Measurements from ENCODE around the gene CIITA. TPM values are rescaled to one million over a fixed set of nuclear protein-coding genes. Genes with fewer than 3 reads are reported as not detected.

The CIITA gene
- total RNA-seq, 1 experiment from 2014 or later: not detected

- Histone ChIP-seq H3K18ac (ENCODE audit: insufficient read length, low read depth, low read length) (no peak overlapping the region), H3K23ac (ENCODE audit: insufficient read length, low read depth, low read length) (no peak overlapping the region), H3K79me1 (ENCODE audit: insufficient read depth, low read depth, low read length, poor library complexity, severe bottlenecking) (peaks cover 3% of the 10 kb centered on the region), H3K27me3 (ENCODE audit: insufficient read depth, low read length) (no peaks in the 10 kb centered on the region), H3K4me2 (ENCODE audit: insufficient read depth, insufficient read length, low read length) (no peak overlapping the region), H4K20me1 (ENCODE audit: control insufficient read depth, insufficient read depth, insufficient read length) (no peaks in the 10 kb centered on the region), H3K9ac (ENCODE audit: extremely low read depth, insufficient read length, low read length) (no peak overlapping the region), H3K9me3 (ENCODE audit: control insufficient read depth, low read depth, low read length) (no peaks in the 10 kb centered on the region), H3K23me2 (ENCODE audit: insufficient read length, low read depth, low read length, poor library complexity, severe bottlenecking) (no peaks in the 10 kb centered on the region), H2BK15ac (ENCODE audit: low read depth, low read length) (no peak overlapping the region), H3T11ph (ENCODE audit: low read length) (no peak overlapping the region), H3K56ac (ENCODE audit: insufficient read length, low read depth, low read length) (no peak overlapping the region), H3K4ac (ENCODE audit: low read depth, low read length) (no peak overlapping the region), H2BK20ac (ENCODE audit: low read depth, low read length, poor library complexity, severe bottlenecking) (no peak overlapping the region), H3K14ac (ENCODE audit: insufficient read depth, low read length) (no peak overlapping the region), H2BK5ac (ENCODE audit: insufficient read length, low read length) (no peak overlapping the region), H2AFZ (ENCODE audit: low read length) (no peak overlapping the region), H4K5ac (ENCODE audit: insufficient read length, low read depth, low read length) (no peak overlapping the region), H4K8ac (replicated peaks; ENCODE audit: insufficient read length, low read depth, low read length) (no peak overlapping the region), H2AK5ac (ENCODE audit: insufficient read length, low read length) (no peak overlapping the region), H2BK12ac (ENCODE audit: insufficient read length, low read depth, low read length) (no peak overlapping the region), H3K27ac (ENCODE audit: insufficient read length, low read depth, low read length) (no peak overlapping the region), H3K4me1 (ENCODE audit: insufficient read depth, low read length) (peaks cover 19% of the 10 kb centered on the region; the same call in 1 of the 2 replicates), H2BK120ac (ENCODE audit: low read depth, low read length, poor library complexity, severe bottlenecking) (no peak overlapping the region), H4K91ac (ENCODE audit: insufficient read length, low read depth, low read length) (no peak overlapping the region), H3K79me2 (ENCODE audit: insufficient read depth, low read length) (no peaks in the 10 kb centered on the region)
- WGBS (ENCODE audit: extremely low coverage, insufficient read length, low lambda C conversion rate): no CpG with 5 or more reads among the region's 4 CpGs
- no peak for DNase-seq
- Mint-ChIP-seq H3K4me3 (no peak overlapping the region), H3K9me3 (no peaks in the 10 kb centered on the region), H3K4me1 (peaks cover 56 to 58% of the 10 kb centered on the region in 2 experiments), H3K27me3 (ENCODE audit: low read depth) (no peaks in the 10 kb centered on the region; the same call in 1 of the 2 replicates), H3K27ac (no peak overlapping the region), H3K36me3 (ENCODE audit: insufficient read depth in 1 of 3, low read depth in 3 of 3) (no peaks in the 10 kb centered on the region)
- no peak for TF ChIP-seq CTCF (conservative IDR thresholded peaks at IDR 0.05)
Measured at GRCh38 chr16:10951026-10951425, 74.0 kb downstream of the CIITA start.
